ENCODE data around the gene SLIT3. TPM values are rescaled to one million over a fixed set of nuclear protein-coding genes. Genes with fewer than 3 reads are reported as not detected.

Gene SLIT3
- total and polyA plus RNA-seq, 2 experiments from 2014 or later = 0.59 to 0.71 TPM

- Histone ChIP-seq H3K4me1 (ENCODE audit: insufficient read depth) (peaks cover 4% of the 10 kb centered on the region; the same call in 1 of the 2 replicates), H2AFZ (no peak overlapping the region), H3K4me2 (no peak overlapping the region), H3K9me2 (ENCODE audit: insufficient read depth) (no peaks in the 10 kb centered on the region), H3K27me3 (ENCODE audit: insufficient read depth) (no peaks in the 10 kb centered on the region), H3K27ac (ENCODE audit: low read depth) (no peak overlapping the region), H3K79me2 (replicated peaks; ENCODE audit: insufficient read depth) (no peaks in the 10 kb centered on the region), H4K20me1 (replicated peaks; ENCODE audit: insufficient read depth) (no peaks in the 10 kb centered on the region), H3K36me3 (ENCODE audit: insufficient read depth) (no peaks in the 10 kb centered on the region), H3F3A (replicated peaks; ENCODE audit: low read depth) (no peaks in the 10 kb centered on the region), H3K4me3 (no peak overlapping the region)
- no peak for ATAC-seq
- H3K36me3 Mint-ChIP-seq (ENCODE audit: low read depth) = no peaks in the 10 kb centered on the region
- no peak overlapping the region for H3K27ac Mint-ChIP-seq
- no peaks in the 10 kb centered on the region for H3K9me3 Mint-ChIP-seq
- H3K27me3 Mint-ChIP-seq (ENCODE audit: insufficient read depth, low read depth, poor library complexity) = peaks cover 4% of the 10 kb centered on the region
- no peak overlapping the region for H3K4me3 Mint-ChIP-seq
- no peak for DNase-seq (ENCODE audit: low spot score)
- TF ChIP-seq EZH2phosphoT487 (IDR thresholded peaks at IDR 0.05; ENCODE audit: unreplicated experiment) = no peak
- TF ChIP-seq POLR2AphosphoS5 (IDR thresholded peaks at IDR 0.05; ENCODE audit: low read depth) = no peak
- no peak for TF ChIP-seq CTCF (conservative IDR thresholded peaks at IDR 0.05; ENCODE audit: low read depth in 2 of 2)
- no peak for TF ChIP-seq REST (IDR thresholded peaks at IDR 0.05; ENCODE audit: unreplicated experiment)
- TF ChIP-seq STAT1 (IDR thresholded peaks at IDR 0.05; ENCODE audit: unreplicated experiment) = no peak
- TF ChIP-seq ZNF114 (CRISPR knock-in tag; IDR thresholded peaks at IDR 0.05) = no peak
- no peak for TF ChIP-seq EZH2 (IDR thresholded peaks at IDR 0.05; ENCODE audit: low read depth, unreplicated experiment)
- TF ChIP-seq ZNF331 (CRISPR knock-in tag; IDR thresholded peaks at IDR 0.05; ENCODE audit: low read depth) = no peak
- no peak for TF ChIP-seq CREB1 (CRISPR knock-in tag; IDR thresholded peaks at IDR 0.05; ENCODE audit: low read depth)
- TF ChIP-seq JUNB (IDR thresholded peaks at IDR 0.05; ENCODE audit: unreplicated experiment) = no peak
- TF ChIP-seq NANOG (IDR thresholded peaks at IDR 0.05; ENCODE audit: borderline replicate concordance) = no peak
- no peak for TF ChIP-seq ETS1 (IDR thresholded peaks at IDR 0.05)
- no peak for TF ChIP-seq ZNF462 (CRISPR knock-in tag; IDR thresholded peaks at IDR 0.05)
- H3K4me1 Mint-ChIP-seq = peaks cover 10% of the 10 kb centered on the region; the same call in 2 of the 3 replicates
These were observed 639.1 kb downstream of the SLIT3 start for GRCh38 chr5:168661593-168662485.

Data from GM23338 (cell line).